Testis (tissue), 2 donors: ENCODE measurements around the gene CCDC47.

Experiments
- POLR2A ChIP-seq: fragments of 450-650 bp; IDR thresholded peaks from one replicate; pipeline ENCODE4 v1.6.1; 2017; ENCODE audit warnings: antibody characterized with exemption, mild to moderate bottlenecking, moderate library complexity
- TF ChIP-seq, protein P1 (sequence below), 3 experiments: fragments of 450-650 bp in 2 of 3; fragments of 200-600 bp in 1 of 3; sonication (generic) in 1 of 3; IDR thresholded peaks; one replicate each; pipeline ENCODE4 v1.5.1; 2016 to 2019; ENCODE audit warnings: antibody characterized with exemption in 3 of 3, mild to moderate bottlenecking in 2 of 3, moderate library complexity in 1 of 3

DNA sequence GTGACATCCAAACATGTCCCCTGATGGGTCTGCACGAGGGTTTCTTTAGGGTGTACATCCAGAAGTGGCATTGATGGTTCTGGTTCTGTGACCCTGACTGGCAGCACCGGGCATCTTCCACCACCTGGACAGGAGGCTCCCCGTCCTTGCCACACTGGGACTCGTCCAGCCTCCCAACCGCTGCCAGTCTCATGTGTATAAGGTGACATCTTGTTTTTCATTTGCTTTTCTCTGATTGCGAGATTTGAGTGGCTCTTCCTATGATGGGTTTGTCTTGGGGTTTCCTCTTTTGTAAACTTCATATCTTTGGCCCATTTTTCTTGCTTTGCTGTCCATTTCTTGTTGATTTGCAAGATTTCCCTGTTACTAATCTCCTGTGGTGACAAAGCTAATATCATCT, 64.3 kb downstream of the CCDC47 start:
- TF ChIP-seq, protein P1, sequence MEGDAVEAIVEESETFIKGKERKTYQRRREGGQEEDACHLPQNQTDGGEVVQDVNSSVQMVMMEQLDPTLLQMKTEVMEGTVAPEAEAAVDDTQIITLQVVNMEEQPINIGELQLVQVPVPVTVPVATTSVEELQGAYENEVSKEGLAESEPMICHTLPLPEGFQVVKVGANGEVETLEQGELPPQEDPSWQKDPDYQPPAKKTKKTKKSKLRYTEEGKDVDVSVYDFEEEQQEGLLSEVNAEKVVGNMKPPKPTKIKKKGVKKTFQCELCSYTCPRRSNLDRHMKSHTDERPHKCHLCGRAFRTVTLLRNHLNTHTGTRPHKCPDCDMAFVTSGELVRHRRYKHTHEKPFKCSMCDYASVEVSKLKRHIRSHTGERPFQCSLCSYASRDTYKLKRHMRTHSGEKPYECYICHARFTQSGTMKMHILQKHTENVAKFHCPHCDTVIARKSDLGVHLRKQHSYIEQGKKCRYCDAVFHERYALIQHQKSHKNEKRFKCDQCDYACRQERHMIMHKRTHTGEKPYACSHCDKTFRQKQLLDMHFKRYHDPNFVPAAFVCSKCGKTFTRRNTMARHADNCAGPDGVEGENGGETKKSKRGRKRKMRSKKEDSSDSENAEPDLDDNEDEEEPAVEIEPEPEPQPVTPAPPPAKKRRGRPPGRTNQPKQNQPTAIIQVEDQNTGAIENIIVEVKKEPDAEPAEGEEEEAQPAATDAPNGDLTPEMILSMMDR (IDR thresholded peaks at IDR 0.05): no peak
- TF ChIP-seq POLR2A: no peak
